Upper lobe of left lung (tissue), 6 donors: Measurements from ENCODE around the gene KBTBD12. TPM values are rescaled to one million over a fixed set of nuclear protein-coding genes. Genes with fewer than 3 reads are reported as not detected.

Source experiments
- ATAC-seq, 2 donors: fragments of 200-7000 bp; cut with Tn5 transposase; one replicate each; pipeline ENCODE4 v1.9.1; 2022; ENCODE audit warnings: mild to moderate bottlenecking in 2 of 2, moderate library complexity in 2 of 2; ENCODE audit not compliant: low FRiP score in 2 of 2
- DNase-seq, 2 donors: peaks; one replicate each; pipeline ENCODE4 v3.0.0-alpha.2; 2019 to 2020
- H3K27ac ChIP-seq, 4 donors: fragments of 200-600 bp; sonication (generic); one replicate each; pipeline ENCODE4 v1.5.1; 2016 to 2019
- H3K27me3 ChIP-seq, 4 donors: fragments of 200-600 bp; sonication (generic); one replicate each; pipeline ENCODE4 v1.5.1; 2017 to 2019
- H3K36me3 ChIP-seq, 4 donors: fragments of 200-600 bp; sonication (generic); one replicate each; pipeline ENCODE4 v1.5.1; 2016 to 2019
- H3K4me1 ChIP-seq, 4 donors: fragments of 200-600 bp; sonication (generic); one replicate each; pipeline ENCODE4 v1.5.1; 2018 to 2019
- H3K4me3 ChIP-seq, 4 donors: fragments of 200-600 bp; sonication (generic); one replicate each; pipeline ENCODE4 v1.5.1; 2017 to 2019; ENCODE audit warnings: mild to moderate bottlenecking in 2 of 4, moderate library complexity in 1 of 4
- H3K9me3 ChIP-seq, 4 donors: fragments of 200-600 bp; sonication (generic); one replicate each; pipeline ENCODE4 v1.5.1; 2018 to 2019
- CTCF ChIP-seq, 6 experiments: fragments of 450-650 bp in 4 of 6; fragments of 200-600 bp in 2 of 6; sonication (generic) in 2 of 6; IDR thresholded peaks; one replicate each; pipeline ENCODE4 v1.5.1; 2016 to 2019; ENCODE audit warnings: antibody characterized with exemption in 6 of 6
- EP300 ChIP-seq, 4 donors: sonication (generic); formaldehyde crosslinking; IDR thresholded peaks; one replicate each; pipeline ENCODE4 v1.5.1; 2017; ENCODE audit warnings: antibody characterized with exemption in 4 of 4, control low read depth in 2 of 4
- POLR2A ChIP-seq, 4 donors: fragments of 450-650 bp; IDR thresholded peaks; one replicate each; pipeline ENCODE4 v1.5.1; 2016 to 2017; ENCODE audit warnings: antibody characterized with exemption in 4 of 4, mild to moderate bottlenecking in 2 of 4
- POLR2AphosphoS5 ChIP-seq, 2 donors: sonication (generic); formaldehyde crosslinking; IDR thresholded peaks; one replicate each; pipeline ENCODE4 v1.5.1; 2017; ENCODE audit warnings: antibody characterized with exemption in 2 of 2
- WGBS, 2 donors: methylation state at CpG; one replicate each; pipeline ENCODE4 v1.1.5; 2017 to 2018; 5-methylcytosine and 5-hydroxymethylcytosine counted together
- total RNA-seq, 6 donors: library from RNA; depleted of rRNA in 4 of 6; stranded (reverse); fragments of >200 nt in 4 of 6; gene quantifications; one replicate each; pipeline versions ENCODE4 v1.1.0 to v1.2.1, GENCODE V29; 2016 to 2021
- donor health status: DM: no; HTN: no; CAD: no; lungs with moderate emphysema.
- donor health status: DM: no; HTN: yes; CAD: no; lungs with severe emphysema.

Gene KBTBD12
- total RNA-seq, 6 donors from 2014 or later = 0.37 to 2.1 (median 0.71) TPM

DNA sequence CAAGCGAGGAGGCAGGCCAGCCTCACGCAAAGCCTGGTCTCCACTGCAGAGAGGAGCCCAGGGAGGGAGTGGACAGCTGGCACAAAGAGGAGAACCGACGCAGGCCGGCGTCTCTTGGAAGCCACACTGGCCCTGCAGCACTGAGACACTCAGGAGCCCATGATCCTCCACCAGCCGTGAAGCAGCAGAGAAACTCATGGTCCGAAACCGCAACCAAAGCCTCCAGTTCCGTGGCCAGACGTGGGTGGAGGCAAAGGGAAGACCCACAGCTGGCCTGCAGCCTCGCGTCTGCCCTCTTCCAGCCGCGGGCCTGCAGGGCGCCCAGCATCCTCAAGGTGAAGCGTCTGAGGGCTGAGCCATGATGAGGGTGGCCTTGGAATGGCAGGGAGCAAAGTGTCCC lies 75.0 kb downstream of the KBTBD12 start:
- DNase-seq = peak in 1 of 2 donors; percentile 50
- WGBS, 2 donors = 83 to 85% methylated on average over 8 to 17 of the region's 17 CpGs

GRCh38 chr3:127990461-127990860 lies 75.4 kb downstream of the KBTBD12 start:
- TF ChIP-seq EP300 (IDR thresholded peaks at IDR 0.05) = no peak
- TF ChIP-seq CTCF (IDR thresholded peaks at IDR 0.05) = no peak
- no peak for TF ChIP-seq POLR2AphosphoS5 (IDR thresholded peaks at IDR 0.05)
- TF ChIP-seq POLR2A (IDR thresholded peaks at IDR 0.05) = no peak
- Histone ChIP-seq H3K27me3 (no peaks in the 10 kb centered on the region), H3K9me3 (no peaks in the 10 kb centered on the region), H3K36me3 (no peaks in the 10 kb centered on the region), H3K4me3 (no peak overlapping the region), H3K4me1 (no peaks in the 10 kb centered on the region), H3K27ac (no peak overlapping the region)
- DNase-seq = no peak
- WGBS, 2 donors = 62 to 80% methylated on average over 7 to 11 of the region's 11 CpGs
- no peak for ATAC-seq

More for the DNA sequence above, 75.0 kb downstream of the KBTBD12 start:
- no peak overlapping the region for H3K4me3 ChIP-seq
- H3K4me1 ChIP-seq = no peaks in the 10 kb centered on the region
- no peaks in the 10 kb centered on the region for H3K9me3 ChIP-seq
- H3K27me3 ChIP-seq = no peaks in the 10 kb centered on the region
- no peaks in the 10 kb centered on the region for H3K36me3 ChIP-seq
- ATAC-seq = no peak
- no peak for TF ChIP-seq POLR2AphosphoS5 (IDR thresholded peaks at IDR 0.05)
- TF ChIP-seq POLR2A (IDR thresholded peaks at IDR 0.05) = no peak
- no peak for TF ChIP-seq CTCF (IDR thresholded peaks at IDR 0.05)
- no peak for TF ChIP-seq EP300 (IDR thresholded peaks at IDR 0.05)
- H3K27ac ChIP-seq = no peak overlapping the region

DNA sequence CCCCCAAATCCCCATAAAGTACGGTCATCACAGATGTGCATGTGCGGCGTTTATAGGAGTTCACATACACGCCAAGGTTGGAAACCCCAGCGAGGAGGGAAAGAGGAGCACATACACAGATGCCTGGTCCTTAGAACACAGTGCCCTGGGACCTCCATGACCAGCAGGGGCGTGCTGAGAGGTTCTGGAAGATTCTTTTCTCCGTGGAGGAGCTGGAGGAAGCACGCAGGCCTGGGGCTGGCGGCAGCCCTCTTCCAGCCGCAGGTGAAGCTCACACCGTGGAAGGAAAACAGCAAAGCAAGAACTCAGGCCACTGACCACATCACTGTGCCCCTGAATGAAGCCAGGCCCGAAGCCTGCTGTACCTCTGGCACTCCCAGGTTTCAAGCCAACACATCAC lies 76.2 kb downstream of the KBTBD12 start:
- DNase-seq (peak in 1 of 2 donors; percentile 47), ATAC-seq (no peak)
- WGBS, 2 donors = 89 to 90% methylated on average over 12 of the region's 12 CpGs
- H3K36me3 ChIP-seq = no peaks in the 10 kb centered on the region
- no peaks in the 10 kb centered on the region for H3K9me3 ChIP-seq
- H3K4me1 ChIP-seq = no peaks in the 10 kb centered on the region
- no peaks in the 10 kb centered on the region for H3K27me3 ChIP-seq
- no peak overlapping the region for H3K4me3 ChIP-seq
- H3K27ac ChIP-seq = no peak overlapping the region
- TF ChIP-seq POLR2A (IDR thresholded peaks at IDR 0.05) (no peak), EP300 (IDR thresholded peaks at IDR 0.05) (no peak), POLR2AphosphoS5 (IDR thresholded peaks at IDR 0.05) (no peak), CTCF (IDR thresholded peaks at IDR 0.05) (no peak)

DNA sequence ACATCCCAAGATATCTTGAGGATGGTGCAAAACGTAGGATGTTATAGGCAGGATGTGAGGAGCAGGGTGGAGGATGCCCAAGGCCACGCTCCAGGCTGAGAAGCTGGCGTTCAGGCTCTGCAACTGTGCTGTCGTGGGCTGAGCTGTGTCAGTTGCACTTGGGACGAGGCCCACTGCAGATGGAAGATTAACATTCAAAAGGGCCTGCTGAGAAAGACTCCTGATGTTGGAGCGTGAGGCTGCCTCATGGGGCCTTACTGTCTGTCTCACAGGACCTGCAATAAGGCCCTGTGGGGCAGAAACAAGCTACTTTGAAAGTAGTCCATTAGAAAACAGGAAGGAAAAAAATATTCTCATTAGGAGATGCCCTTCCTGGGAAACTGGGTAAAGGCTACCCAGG lies 76.6 kb downstream of the KBTBD12 start:
- DNase-seq = no peak
- ATAC-seq = no peak
- WGBS, 2 donors = 85 to 91% methylated on average over 6 of the region's 6 CpGs

More for the DNA sequence above, 76.6 kb downstream of the KBTBD12 start:
- Histone ChIP-seq H3K4me1 (no peaks in the 10 kb centered on the region), H3K36me3 (no peaks in the 10 kb centered on the region), H3K27ac (no peak overlapping the region), H3K27me3 (no peaks in the 10 kb centered on the region), H3K4me3 (no peak overlapping the region), H3K9me3 (no peaks in the 10 kb centered on the region)
- TF ChIP-seq POLR2AphosphoS5 (IDR thresholded peaks at IDR 0.05) (no peak), CTCF (IDR thresholded peaks at IDR 0.05) (no peak), POLR2A (IDR thresholded peaks at IDR 0.05) (no peak), EP300 (IDR thresholded peaks at IDR 0.05) (no peak)
